OCI-LY7 (cell line): ENCODE measurements around the gene NIN. TPM values are rescaled to one million over a fixed set of nuclear protein-coding genes. Genes with fewer than 3 reads are reported as not detected.
A peak's percentile ranks its signal among the peaks of the same experiment; 100 is the strongest.

ENCODE experiments used
- BruUV-seq: library from RNA; stranded (reverse); fragments of 400-500 nt; replicated peaks from 2 replicates; lab custom pipeline; 2021; lab: Mats Ljungman, UMichigan
- CTCF ChIA-PET: fragments of 300-600 bp; sonication (Branson Sonifier 250); formaldehyde crosslinking; loops from one replicate; lab custom pipeline; 2022; ENCODE audit warnings: antibody characterized with exemption; ENCODE audit not compliant: unreplicated experiment; lab: Charles Lee
- POLR2A ChIA-PET: fragments of 300-600 bp; sonication (Branson Sonifier 250); formaldehyde crosslinking; loops from one replicate; lab custom pipeline; 2022; ENCODE audit warnings: antibody characterized with exemption; lab: Charles Lee
- DNase-seq: peaks from one replicate; pipeline ENCODE4 v3.0.0-alpha.2; 2015; ENCODE audit warnings: low spot score
- H2AFZ ChIP-seq: fragments of 200-600 bp; sonication (generic), shearing (Covaris generic); 2 replicates; pipeline ENCODE4 v1.6.1; 2014; ENCODE audit warnings: mild to moderate bottlenecking, antibody characterized with exemption, low read length, moderate library complexity
- H3K27ac ChIP-seq: fragments of 200-600 bp; sonication (generic); 2 replicates; pipeline ENCODE4 v1.5.1; 2014; ENCODE audit warnings: mixed run types, low read depth, mild to moderate bottlenecking, moderate library complexity, low read length, inconsistent platforms; ENCODE audit not compliant: poor library complexity, severe bottlenecking
- H3K36me3 ChIP-seq: fragments of 200-600 bp; sonication (generic); 2 replicates; pipeline ENCODE4 v1.6.1; 2014; ENCODE audit warnings: mild to moderate bottlenecking, antibody characterized with exemption, low read length, moderate library complexity, mixed read lengths; ENCODE audit not compliant: insufficient read depth
- H3K4me1 ChIP-seq: fragments of 200-600 bp; sonication (generic); 2 replicates; pipeline ENCODE4 v1.5.1; 2014; ENCODE audit warnings: mild to moderate bottlenecking, low read length; ENCODE audit not compliant: insufficient read depth, poor library complexity, severe bottlenecking
- H3K4me2 ChIP-seq: fragments of 200-600 bp; sonication (generic); 2 replicates; pipeline ENCODE4 v1.6.1; 2014; ENCODE audit warnings: mild to moderate bottlenecking, low read length
- H3K4me3 ChIP-seq: fragments of 200-600 bp; sonication (generic); 2 replicates; pipeline ENCODE4 v1.5.1; 2014; ENCODE audit warnings: mild to moderate bottlenecking, low read depth, low read length; ENCODE audit not compliant: poor library complexity, severe bottlenecking
- H3K79me2 ChIP-seq: fragments of 200-600 bp; sonication (generic); 2 replicates; pipeline ENCODE4 v1.6.1; 2016; ENCODE audit warnings: low read depth, mild to moderate bottlenecking, low read length, moderate library complexity, mixed read lengths; ENCODE audit not compliant: insufficient read depth
- H3K9me2 ChIP-seq: fragments of 200-600 bp; sonication (generic); 2 replicates; pipeline ENCODE4 v1.6.1; 2016; ENCODE audit warnings: mild to moderate bottlenecking, low read length, mixed read lengths; ENCODE audit not compliant: insufficient read depth
- H3K9me3 ChIP-seq: fragments of 200-600 bp; sonication (generic); 2 replicates; pipeline ENCODE4 v1.6.1; 2014; ENCODE audit warnings: mild to moderate bottlenecking, mixed run types, low read length, mixed read lengths
- H4K20me1 ChIP-seq: fragments of 200-600 bp; sonication (generic); 2 replicates; pipeline ENCODE4 v1.6.1; 2014; ENCODE audit warnings: mild to moderate bottlenecking, antibody characterized with exemption, low read length, moderate library complexity, mixed read lengths; ENCODE audit not compliant: insufficient read depth
- CTCF ChIP-seq: fragments of 200-600 bp; sonication (generic); conservative IDR thresholded peaks from 2 replicates; pipeline ENCODE4 v1.5.1; 2014; ENCODE audit warnings: mild to moderate bottlenecking, antibody characterized with exemption, low read length, moderate library complexity, mixed read lengths
- EZH2phosphoT487 ChIP-seq: fragments of 200-600 bp; sonication (generic); IDR thresholded peaks from 2 replicates; pipeline ENCODE4 v1.6.1; 2018; ENCODE audit warnings: low read depth, borderline replicate concordance, mild to moderate bottlenecking, mixed run types, antibody characterized with exemption, low read length, moderate library complexity, mixed read lengths
- intact Hi-C: fragments of 100-400 bp; cut with micrococcal nuclease; formaldehyde crosslinking; loops from one replicate; pipeline ENCODE4 v1.10.0; 2022; ENCODE audit not compliant: unreplicated experiment
- total RNA-seq, 2 experiments: library from RNA; depleted of rRNA in 1 of 2; stranded (reverse); fragments of >200 nt in 1 of 2; shearing (Covaris generic) in 1 of 2; gene quantifications; 2 replicates each; pipeline ENCODE4 v1.2.3, GENCODE V29; 2014 to 2022

NIN gene
- total RNA-seq, 2 experiments from 2014 or later, result 95.3 to 189 TPM

DNA sequence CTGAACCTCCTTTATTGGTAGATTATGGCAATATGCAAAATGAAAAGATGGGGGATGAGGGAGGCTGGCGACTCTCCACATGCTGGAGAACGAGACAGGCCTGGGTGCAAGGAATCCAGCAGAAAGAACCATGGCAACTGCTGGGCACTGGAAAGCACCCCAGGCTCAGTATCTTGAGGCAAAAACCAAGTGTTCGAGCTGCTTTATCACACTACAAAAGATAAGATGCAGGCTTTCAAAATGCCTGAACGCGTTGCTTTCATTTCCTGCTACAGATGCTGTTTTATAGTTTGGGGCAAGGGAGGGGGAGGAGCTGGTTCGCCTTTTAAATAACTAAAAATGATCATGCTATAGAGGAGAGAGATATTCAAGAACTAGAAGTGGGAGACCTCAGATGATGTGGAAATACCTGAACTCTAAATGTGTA is 38.9 kb downstream of the NIN start:
- DNase-seq, result peak; percentile 71
- H3K27ac ChIP-seq, result peak overlapping the region; percentile 97
- H3K4me3 ChIP-seq, result peak overlapping the region; percentile 61
- POLR2A ChIA-PET, result interaction anchor here (0.6 to 18.1 kb wide), 17 partner anchors 15 to 1928 kb away, joined by 3 to 404 read pairs (median 4); partner anchors contain the start of gene NIN
- H3K79me2 ChIP-seq, result peaks cover 67% of the 10 kb centered on the region; the same call in 1 of the 2 replicates
- peaks cover 100% of the 10 kb centered on the region for H3K4me1 ChIP-seq
- H3K9me2 ChIP-seq, result no peaks in the 10 kb centered on the region
- H3K36me3 ChIP-seq, result peaks cover 51% of the 10 kb centered on the region
- CTCF ChIA-PET, result interaction anchor here (0.6 to 2.8 kb wide), 5 partner anchors 13 to 191 kb away, joined by 3 to 24 read pairs (median 4); no protein-coding TSS in a partner anchor
- intact Hi-C loops, result loop anchor here (2.0 to 10.0 kb wide), 2 partner anchors 21 to 453 kb away; partner anchors contain the start of gene TMX1
- no peaks in the 10 kb centered on the region for H4K20me1 ChIP-seq
- TF ChIP-seq EZH2phosphoT487 (no peak), CTCF (no peak)
- BruUV-seq, result no TSS peak
- H2AFZ ChIP-seq, result peak overlapping the region; percentile 18; the same call in 1 of the 2 replicates
- peak overlapping the region; percentile 83 for H3K4me2 ChIP-seq
- no peaks in the 10 kb centered on the region for H3K9me3 ChIP-seq

GRCh38 chr14:50791201-50791600 is 39.8 kb downstream of the NIN start:
- Histone ChIP-seq H3K79me2 (peaks cover 67% of the 10 kb centered on the region; the same call in 1 of the 2 replicates), H4K20me1 (no peaks in the 10 kb centered on the region), H3K4me1 (peaks cover 100% of the 10 kb centered on the region), H3K36me3 (peaks cover 53% of the 10 kb centered on the region), H3K9me2 (no peaks in the 10 kb centered on the region), H2AFZ (no peak overlapping the region), H3K4me3 (peak overlapping the region; percentile 61), H3K9me3 (no peaks in the 10 kb centered on the region), H3K4me2 (peak overlapping the region; percentile 83), H3K27ac (peak overlapping the region; percentile 97)
- ChIA-PET POLR2A (interaction anchor here (0.7 to 18.1 kb wide), 7 partner anchors 16 to 931 kb away, joined by 4 to 404 read pairs (median 6); partner anchors contain the start of gene NIN), CTCF (interaction anchor here (1.0 to 1.4 kb wide), 2 partner anchors 69 to 190 kb away, joined by 3 to 6 read pairs; no protein-coding TSS in a partner anchor)
- intact Hi-C loops, result loop anchor here (1.0 to 10.0 kb wide), 2 partner anchors 64 to 454 kb away; partner anchors contain the start of gene TMX1
- no TSS peak for BruUV-seq
- TF ChIP-seq CTCF (no peak), EZH2phosphoT487 (no peak)
- peak; percentile 39 for DNase-seq
